HG03558 (cell line): ENCODE data around the gene C1orf94.
"Not testable (repeated sequence)": the region's sequence is repeated elsewhere in the genome, so short reads cannot be mapped to it uniquely, and the experiment has no call there.

ENCODE experiments used
- ATAC-seq: cut with Tn5 transposase; IDR thresholded peaks from one replicate; pipeline ENCODE4 v1.9.1; 2021; ENCODE audit warnings: moderate number of reproducible peaks; ENCODE audit not compliant: unreplicated experiment; ENCODE audit errors: extremely low read depth

Gene C1orf94

DNA sequence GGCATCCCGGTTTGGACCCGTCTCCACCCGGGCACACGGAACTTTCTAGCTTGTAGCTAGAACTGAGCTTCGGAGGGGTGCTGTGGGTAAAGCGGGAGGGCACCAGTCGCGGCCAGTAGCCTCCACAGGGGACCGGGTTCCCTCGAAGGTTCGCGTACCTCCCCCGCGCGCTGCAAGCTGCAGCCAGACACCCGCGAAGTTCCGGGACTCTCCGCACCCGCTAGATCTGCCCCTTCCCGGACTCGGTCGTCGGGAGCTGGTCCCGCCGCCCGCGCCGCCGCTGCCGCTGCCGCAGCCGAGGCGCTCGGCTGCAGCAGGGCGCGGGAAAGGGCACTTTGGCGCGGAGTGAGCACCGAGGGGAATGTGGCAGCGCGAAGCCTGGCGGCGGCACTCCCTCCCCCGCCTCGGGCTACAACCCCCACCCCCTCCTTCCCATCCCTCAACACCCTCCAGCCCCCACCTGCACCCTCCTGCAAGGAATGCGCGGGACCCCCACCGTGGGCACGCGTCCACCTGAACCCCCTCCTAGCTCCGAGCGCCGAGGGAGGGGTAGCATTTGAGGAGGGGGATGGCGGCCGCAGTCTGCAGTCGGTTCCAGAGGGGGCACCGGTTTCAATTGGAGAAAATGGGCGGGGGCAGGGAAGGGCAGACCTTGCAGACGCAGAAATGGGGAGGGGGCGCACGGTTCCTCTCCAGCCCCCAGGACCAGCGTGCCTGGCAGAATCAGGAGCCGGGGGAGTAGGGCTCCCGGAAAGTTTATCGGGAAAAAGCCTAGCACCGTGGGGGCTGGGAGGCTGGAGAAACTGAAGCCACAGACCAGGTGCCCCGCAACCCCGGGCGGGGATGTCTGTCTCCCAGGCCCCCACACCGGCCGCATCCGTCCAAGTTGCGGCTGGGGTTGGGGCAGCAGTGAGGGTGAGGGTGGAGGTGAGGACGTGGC, 12.6 kb upstream of the C1orf94 start:
- ATAC-seq = no peak

DNA sequence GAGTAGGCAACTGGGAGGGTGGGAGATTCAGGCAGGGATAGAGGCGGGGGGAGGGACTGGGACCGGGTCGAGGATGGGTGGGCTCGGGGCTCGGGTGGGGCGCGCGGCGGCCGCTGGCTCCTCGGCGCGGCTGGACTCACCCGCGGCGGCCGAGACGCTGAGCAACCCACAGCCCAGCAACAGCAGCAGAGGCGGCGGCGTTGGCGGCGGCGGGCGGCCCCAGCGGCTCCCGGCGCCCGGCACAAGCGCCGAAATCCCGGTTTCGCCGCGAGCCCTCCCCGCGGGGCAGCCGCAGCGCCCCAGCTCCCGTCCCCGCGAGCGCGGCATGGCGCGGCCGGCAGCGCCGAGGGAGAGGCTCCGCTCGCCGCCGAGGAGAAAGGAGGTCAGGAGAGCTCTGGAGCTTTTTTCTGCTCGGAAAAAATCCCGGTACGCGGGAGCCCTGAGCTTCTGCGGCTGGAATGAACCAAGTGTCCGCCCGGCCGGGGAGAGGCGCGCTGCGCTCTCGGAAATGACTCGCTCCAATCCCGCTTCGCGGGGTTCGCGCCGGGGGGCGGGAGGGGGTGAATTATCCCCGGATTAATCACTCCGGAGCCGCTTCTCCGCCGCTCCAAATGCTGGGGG, 11.8 kb upstream of the C1orf94 start, which contains the start of gene CSMD2:
TSS of gene CSMD2 (minus strand) at position 460 of the 621 bp plus-strand sequence. CDS start at position 327, 133 bp downstream.
- ATAC-seq = no peak

DNA sequence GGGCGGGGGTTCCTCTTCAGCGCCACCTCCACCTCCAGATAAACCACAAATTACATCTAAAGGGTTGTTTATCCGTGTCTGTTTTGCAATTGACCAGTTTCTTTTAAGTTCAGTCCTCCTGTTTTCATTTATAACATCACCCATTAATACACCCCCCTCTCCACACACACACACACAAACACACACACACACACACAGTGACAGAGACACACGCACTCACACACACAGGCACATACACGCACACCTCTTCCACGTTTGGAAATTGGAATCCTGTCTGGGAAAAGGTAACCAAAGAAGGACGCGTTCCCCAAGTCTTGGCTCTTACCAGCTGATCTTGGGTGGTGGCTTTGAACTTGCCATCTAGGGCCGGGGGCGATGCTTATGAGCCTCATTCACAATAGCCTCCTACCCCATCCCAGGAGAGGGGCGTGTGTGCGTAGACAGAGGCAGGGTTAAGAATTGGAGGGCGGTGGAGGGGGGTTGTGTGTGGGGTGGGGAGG, 11.2 kb upstream of the C1orf94 start:
- ATAC-seq = no peak

DNA sequence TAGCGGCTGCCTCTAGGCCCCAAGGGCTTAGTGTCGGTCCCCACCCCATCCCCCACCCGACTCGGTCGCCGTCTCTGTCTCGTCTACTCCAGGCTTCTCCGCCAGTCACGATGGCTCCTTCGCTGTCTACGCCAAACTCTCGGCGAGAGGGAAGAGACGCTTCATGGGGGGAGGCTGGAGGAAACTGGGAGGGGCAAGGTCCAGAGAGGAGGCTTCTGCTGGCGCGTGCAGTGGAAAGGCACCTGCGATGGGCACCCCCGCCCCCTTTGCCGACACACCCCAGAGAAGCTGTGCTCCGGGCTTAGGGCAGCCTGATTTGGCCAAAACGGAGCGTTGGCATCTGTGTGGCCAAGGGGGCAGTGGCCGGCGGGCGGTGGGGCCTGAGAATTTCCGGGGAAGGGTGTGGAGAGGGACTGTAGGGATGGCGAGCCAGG, 10.5 kb upstream of the C1orf94 start:
- no peak for ATAC-seq

DNA sequence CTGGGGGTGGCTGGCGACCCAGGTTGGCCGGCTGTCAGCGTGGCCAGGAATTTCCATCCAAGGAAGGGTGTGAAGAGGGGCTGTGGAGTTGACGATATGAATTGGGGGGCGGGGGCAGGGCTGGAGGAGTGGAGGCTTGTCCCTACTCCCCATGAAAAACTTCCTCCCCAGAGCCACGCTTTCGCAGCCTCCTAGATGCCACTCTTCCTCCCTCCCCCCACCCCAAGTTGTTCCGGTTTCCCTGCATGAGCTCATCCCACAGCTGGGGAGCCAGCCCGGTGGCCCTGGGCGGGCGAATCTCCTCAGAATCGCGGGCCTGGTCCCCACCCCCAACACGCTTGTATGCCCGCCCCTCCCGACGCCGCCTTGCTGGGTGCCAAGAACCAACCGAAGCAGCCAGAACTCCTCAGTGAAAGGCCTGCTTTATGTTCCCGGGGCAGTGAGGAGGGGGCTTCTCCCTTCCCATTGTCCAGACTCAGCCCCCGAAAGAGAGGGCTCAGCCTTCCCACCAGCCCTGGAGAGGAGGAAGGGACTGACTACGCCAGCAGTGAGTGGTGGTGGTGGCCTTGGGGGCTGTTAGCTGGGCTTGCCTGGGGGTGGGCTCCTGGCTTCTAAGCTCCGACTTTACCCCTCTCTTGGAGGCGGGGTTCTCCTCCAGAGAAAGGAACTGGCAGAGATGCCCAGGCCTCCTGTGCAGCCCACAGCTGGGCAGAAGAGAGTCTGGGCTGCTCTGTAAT, 9.9 kb upstream of the C1orf94 start:
- no peak for ATAC-seq

DNA sequence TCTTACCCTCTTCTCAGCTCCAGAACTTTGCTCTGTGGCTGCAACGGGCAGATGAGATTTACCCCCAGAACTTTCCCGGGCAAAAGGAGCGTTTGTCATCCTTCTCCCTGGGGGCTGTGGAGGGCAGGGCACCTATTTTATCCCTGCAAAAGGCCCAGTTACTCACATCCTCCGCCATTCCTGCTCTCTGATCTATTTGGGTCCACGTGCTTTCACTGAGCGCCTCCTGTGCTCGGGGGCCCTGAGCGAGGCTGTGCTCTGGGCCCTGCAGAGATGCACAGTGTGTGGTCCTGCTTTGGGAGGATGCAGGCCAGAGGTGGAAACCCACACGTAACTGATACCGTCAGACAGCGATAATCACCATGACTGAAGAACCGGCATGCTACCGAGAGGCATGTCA, 9.3 kb upstream of the C1orf94 start:
- no peak for ATAC-seq

DNA sequence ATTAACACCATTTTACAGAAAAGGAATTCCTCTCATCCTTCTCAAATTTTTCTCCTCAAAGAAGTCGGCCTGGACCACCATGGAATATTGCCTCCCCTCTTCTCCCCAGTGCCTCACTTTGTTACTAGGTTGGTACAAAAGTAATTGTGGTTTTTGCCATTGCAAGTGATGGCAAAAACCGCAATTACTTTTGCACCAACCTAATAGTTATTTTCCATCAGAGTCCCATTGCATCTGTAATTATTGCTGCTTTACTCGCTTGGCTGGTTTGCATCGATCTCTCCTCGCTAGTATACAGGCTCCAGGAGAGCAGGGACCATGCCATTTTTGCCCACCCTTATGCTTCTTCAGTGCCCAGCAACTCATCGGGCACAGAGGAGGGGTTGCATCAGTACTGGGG, 963 bp upstream of the C1orf94 start:
- ATAC-seq = no peak

- ATAC-seq = no peak
Observed at GRCh38 chr1:34178072-34178471, 1.4 kb downstream of the C1orf94 start.

- ATAC-seq = not testable (repeated sequence)
Observed at GRCh38 chr1:34183381-34183780, 6.7 kb downstream of the C1orf94 start.

- no peak for ATAC-seq
Observed at GRCh38 chr1:34186741-34187494, 10.2 kb downstream of the C1orf94 start.

DNA sequence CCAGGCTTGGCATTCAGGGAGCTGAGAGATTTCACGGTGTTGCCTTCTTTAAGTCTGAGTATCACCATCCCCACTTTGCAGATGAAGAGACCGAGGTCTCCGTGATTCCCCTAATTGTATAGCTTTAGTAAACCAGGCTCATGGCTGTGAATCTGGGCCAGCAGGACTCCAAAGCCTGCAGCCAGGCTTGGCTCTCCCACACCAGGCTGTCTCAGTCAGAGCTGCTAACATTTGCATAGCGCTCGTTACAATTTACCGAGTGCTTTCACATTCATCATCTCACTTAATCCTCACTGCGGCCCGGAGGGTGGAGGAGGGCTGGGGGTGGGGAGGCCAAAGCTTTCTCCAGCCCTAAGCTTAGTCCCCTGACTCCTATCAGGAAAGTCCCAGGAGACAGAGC, 11.7 kb downstream of the C1orf94 start:
- ATAC-seq = no peak

- no peak for ATAC-seq
Observed at GRCh38 chr1:34188985-34189384, 12.3 kb downstream of the C1orf94 start.

GRCh38 chr1:34190692-34191091, 14.0 kb downstream of the C1orf94 start:
- ATAC-seq = no peak

GRCh38 chr1:34192621-34193020, 15.9 kb downstream of the C1orf94 start:
- ATAC-seq = no peak

GRCh38 chr1:34199927-34200326, 23.2 kb downstream of the C1orf94 start:
- no peak for ATAC-seq

GRCh38 chr1:34212673-34213072, 36.0 kb downstream of the C1orf94 start:
- no peak for ATAC-seq

- ATAC-seq = no peak
Observed at GRCh38 chr1:34213956-34214355, 37.2 kb downstream of the C1orf94 start.

DNA sequence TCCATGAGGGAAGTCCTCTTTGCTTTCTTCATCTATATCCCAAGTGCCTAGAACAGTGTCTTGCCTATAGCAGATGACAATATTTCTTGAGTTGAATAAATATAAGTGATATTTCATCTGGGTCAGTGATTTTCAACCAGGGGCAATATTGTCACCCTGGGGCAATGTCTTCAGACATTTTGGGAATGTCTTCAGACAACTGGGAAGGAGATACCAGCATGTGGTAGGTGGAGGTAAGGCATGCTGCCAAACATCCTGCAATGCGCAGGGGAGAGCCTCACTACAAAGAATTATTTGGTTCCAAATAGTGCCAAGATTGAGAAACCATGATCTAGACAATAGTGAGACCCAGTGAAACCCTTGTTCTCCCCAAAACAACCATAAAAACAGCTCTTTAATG, 54.7 kb downstream of the C1orf94 start:
- ATAC-seq = no peak

GRCh38 chr1:34235594-34235993, 58.9 kb downstream of the C1orf94 start:
- ATAC-seq = no peak

DNA sequence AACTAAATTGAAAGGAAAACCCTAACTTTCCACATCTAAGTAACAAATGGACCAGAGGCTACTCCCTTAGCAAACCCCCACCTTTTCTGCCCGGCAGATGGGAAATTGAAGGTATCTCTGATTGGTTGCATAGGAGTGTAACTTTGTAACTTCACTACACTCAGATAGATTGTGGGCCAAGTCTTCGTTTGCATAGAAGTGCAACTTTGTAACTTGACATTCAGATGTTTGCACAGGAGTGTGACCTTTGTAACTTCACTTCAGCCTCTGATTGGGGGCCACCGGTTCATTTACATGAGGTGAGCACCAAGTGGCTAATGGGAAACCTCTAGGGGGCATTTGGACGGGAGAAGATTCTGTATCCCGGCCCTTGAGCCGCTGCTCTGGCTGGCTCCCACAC, 59.4 kb downstream of the C1orf94 start:
- ATAC-seq = no peak
